Activated T-helper 2 cell treated with anti-CD3 and anti-CD28 coated beads, Interferon-gamma antibody, Interleukin-2, Interleukin-4, amounts not matched to agents 10 μg/mL and 5 μg/mL and 100 μg/mL, durations not matched to agents 14 hours and 24 hours and 36 hours (primary cell): ENCODE data around the gene YARS1. TPM values are rescaled to one million over a fixed set of nuclear protein-coding genes. Genes with fewer than 3 reads are reported as not detected.

Source experiments
- DNase-seq: peaks from one replicate; pipeline ENCODE4 v3.0.0; 2021; ENCODE audit warnings: low spot score
- H3K27ac Mint-ChIP-seq: one replicate; pipeline ENCODE4 v1.8.0; 2021; ENCODE audit warnings: mixed read lengths
- H3K27me3 Mint-ChIP-seq: one replicate; pipeline ENCODE4 v1.8.0; 2021; ENCODE audit warnings: low read depth, mixed read lengths
- H3K36me3 Mint-ChIP-seq: one replicate; pipeline ENCODE4 v1.8.0; 2021; ENCODE audit warnings: low read depth, mixed read lengths
- H3K4me1 Mint-ChIP-seq: one replicate; pipeline ENCODE4 v1.8.0; 2021; ENCODE audit warnings: low read depth, mixed read lengths
- H3K4me3 Mint-ChIP-seq: one replicate; pipeline ENCODE4 v1.8.0; 2021; ENCODE audit warnings: low read depth, mild to moderate bottlenecking, moderate library complexity, mixed read lengths
- H3K9me3 Mint-ChIP-seq: one replicate; pipeline ENCODE4 v1.8.0; 2021; ENCODE audit warnings: mixed read lengths
- intact Hi-C: fragments of 100-400 bp; cut with micrococcal nuclease; formaldehyde crosslinking; loops from one replicate; pipeline ENCODE4 v1.15.1; 2023
- total RNA-seq: library from RNA; stranded (reverse); gene quantifications from 2 replicates; pipeline ENCODE4 v1.2.3, GENCODE V29; 2022

YARS1 gene
- total RNA-seq, 1 donor from 2014 or later, result 155 TPM

DNA sequence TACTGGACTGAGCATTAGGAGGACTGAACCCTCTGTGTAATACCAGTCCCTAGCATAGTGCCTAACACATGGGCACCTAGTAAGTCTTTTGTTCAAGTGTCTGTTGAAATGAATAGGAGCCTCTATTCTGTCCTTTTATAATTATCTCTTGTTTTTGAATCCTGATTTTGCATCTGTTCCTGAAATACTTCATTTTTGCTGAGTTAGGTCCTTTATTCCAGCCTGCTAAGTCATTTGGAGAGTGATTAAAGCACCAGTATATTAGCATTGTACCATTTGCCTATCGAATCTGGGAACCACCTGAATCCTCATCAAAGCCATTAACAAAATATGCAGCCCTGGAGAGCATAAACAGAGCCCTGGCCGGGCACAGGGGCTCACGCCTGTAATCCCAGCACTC lies 32.3 kb downstream of the YARS1 start:
- intact Hi-C loops, result no loop called here
- Mint-ChIP-seq H3K4me1 (no peaks in the 10 kb centered on the region), H3K27me3 (no peaks in the 10 kb centered on the region), H3K27ac (peak overlapping the region; percentile 60), H3K36me3 (peaks cover 62% of the 10 kb centered on the region), H3K4me3 (no peak overlapping the region), H3K9me3 (no peaks in the 10 kb centered on the region)
- DNase-seq, result no peak

DNA sequence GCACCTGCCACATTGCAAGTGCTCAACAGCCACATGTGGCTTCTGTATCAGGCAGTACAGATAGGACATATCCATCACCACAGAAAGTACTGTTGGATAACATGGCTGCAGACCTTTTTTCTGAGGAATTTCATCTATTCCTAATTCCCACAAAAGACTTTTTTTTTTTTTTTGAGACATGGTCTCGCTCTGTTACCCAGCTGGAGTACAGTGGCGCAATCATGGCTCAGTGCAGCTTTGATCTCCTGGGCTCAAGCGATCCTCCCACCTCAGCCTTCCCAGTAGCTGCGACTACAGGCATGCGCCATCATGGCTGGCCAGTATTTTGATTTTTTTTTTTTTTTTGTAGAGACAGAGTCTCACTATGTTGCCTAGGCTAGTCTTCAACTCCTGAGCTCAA lies 33.3 kb downstream of the YARS1 start:
- Mint-ChIP-seq H3K9me3 (no peaks in the 10 kb centered on the region), H3K36me3 (peaks cover 71% of the 10 kb centered on the region), H3K27me3 (no peaks in the 10 kb centered on the region), H3K4me1 (no peaks in the 10 kb centered on the region), H3K4me3 (no peak overlapping the region), H3K27ac (no peak overlapping the region)
- intact Hi-C loops, result no loop called here
- DNase-seq, result no peak

DNA sequence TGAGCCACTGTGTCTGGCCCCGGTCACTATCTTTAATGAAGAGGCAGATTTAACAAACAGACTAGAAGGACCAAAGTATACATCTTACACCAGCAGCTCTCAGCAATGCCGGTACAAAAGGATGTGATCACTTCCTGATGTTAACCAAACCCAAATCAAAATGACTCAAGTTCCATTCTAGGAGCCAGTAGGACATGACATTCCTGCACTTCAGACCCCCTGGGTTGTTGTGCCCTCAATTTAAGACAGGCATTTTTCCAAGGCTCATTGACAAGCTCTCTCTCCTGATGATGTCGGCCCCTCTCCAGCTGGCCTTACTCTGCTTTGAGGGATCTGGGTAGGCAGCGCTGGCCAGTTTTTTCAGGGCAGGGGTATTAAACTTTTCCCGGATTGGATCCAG lies 35.1 kb downstream of the YARS1 start:
- intact Hi-C loops, result no loop called here
- Mint-ChIP-seq H3K27ac (no peak overlapping the region), H3K27me3 (no peaks in the 10 kb centered on the region), H3K36me3 (peaks cover 75% of the 10 kb centered on the region), H3K4me1 (no peaks in the 10 kb centered on the region), H3K9me3 (no peaks in the 10 kb centered on the region), H3K4me3 (no peak overlapping the region)
- DNase-seq, result no peak

DNA sequence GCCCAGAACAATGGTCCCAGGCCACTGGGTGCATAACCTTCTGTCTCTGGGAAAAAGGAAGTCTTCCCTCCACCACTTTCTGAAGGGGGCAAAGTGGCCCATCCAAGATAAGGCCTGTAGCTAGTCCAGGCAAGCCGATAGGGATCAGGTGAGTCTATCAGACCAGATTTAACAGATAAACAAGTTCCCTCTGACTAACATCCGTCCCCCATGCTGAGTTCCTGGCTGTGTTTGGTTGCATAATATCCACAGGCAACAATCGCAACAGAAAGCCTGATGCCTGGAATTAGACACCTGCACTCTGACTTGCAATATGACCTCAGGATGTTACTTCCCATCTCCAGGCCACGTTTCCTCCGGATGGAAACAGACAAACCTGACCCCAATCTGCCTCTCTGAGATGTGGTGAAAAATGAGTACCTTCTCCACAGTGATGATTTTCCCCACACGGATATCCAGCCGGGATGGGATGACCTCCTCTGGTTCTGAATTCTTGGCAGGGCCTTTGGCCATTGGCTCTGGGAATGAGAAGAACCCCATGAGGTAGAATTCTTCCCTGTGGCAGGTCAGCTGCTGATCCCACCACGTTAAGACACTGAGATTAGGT lies 36.4 kb downstream of the YARS1 start:
- no peak for DNase-seq
- no peaks in the 10 kb centered on the region for H3K27me3 Mint-ChIP-seq
- no peaks in the 10 kb centered on the region for H3K9me3 Mint-ChIP-seq
- H3K4me3 Mint-ChIP-seq, result no peak overlapping the region
- H3K36me3 Mint-ChIP-seq, result peaks cover 72% of the 10 kb centered on the region
- no peak overlapping the region for H3K27ac Mint-ChIP-seq
- intact Hi-C loops, result no loop called here
- no peaks in the 10 kb centered on the region for H3K4me1 Mint-ChIP-seq

DNA sequence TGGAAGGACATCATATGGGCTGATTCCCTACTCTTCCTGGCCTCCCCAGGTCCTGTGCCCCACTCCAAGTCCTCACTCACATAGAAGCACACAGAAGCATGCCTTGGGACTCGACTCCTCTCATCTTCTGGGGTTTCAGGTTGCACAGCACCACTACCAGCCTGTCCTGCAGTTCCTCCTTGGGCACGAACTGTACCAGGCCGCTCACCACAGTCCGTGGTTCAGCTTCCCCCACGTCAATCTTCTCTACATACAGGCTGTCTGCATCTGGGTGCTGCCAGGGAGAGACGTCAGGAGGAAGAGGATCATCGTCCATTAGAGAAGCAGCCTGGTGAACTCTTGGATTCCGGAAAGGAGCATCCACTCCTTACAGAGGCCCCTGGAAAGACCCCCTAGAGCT lies 37.2 kb downstream of the YARS1 start:
- Mint-ChIP-seq H3K27ac (no peak overlapping the region), H3K27me3 (no peaks in the 10 kb centered on the region), H3K4me1 (no peaks in the 10 kb centered on the region), H3K9me3 (no peaks in the 10 kb centered on the region), H3K36me3 (peaks cover 72% of the 10 kb centered on the region), H3K4me3 (no peak overlapping the region)
- intact Hi-C loops, result no loop called here
- no peak for DNase-seq

DNA sequence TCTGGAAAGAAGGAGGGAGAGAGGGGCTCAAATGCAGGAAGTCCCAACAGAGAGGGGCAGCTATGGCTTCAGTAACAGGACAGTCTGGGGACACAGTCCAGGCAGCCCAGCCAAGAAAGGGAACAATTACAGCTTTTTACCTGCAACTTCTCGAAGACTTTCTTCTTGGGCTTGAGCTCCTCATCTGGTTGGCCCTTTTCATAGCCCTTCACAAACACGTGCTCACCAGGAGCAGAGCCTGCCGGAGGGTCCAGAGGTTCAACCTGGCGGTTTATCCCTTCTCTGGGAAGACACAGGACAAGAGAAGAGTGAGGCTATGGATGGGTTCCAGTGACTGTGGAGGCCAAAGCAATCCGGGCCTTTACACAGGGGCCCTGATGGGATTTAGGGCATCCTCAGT lies 37.9 kb downstream of the YARS1 start:
- peaks cover 3% of the 10 kb centered on the region for H3K4me1 Mint-ChIP-seq
- H3K27ac Mint-ChIP-seq, result no peak overlapping the region
- no peak for DNase-seq
- H3K27me3 Mint-ChIP-seq, result no peaks in the 10 kb centered on the region
- peaks cover 71% of the 10 kb centered on the region for H3K36me3 Mint-ChIP-seq
- no peaks in the 10 kb centered on the region for H3K9me3 Mint-ChIP-seq
- H3K4me3 Mint-ChIP-seq, result no peak overlapping the region
- intact Hi-C loops, result loop anchor here (10.0 kb wide), 1 partner anchor 254 kb away; no protein-coding TSS in a partner anchor

DNA sequence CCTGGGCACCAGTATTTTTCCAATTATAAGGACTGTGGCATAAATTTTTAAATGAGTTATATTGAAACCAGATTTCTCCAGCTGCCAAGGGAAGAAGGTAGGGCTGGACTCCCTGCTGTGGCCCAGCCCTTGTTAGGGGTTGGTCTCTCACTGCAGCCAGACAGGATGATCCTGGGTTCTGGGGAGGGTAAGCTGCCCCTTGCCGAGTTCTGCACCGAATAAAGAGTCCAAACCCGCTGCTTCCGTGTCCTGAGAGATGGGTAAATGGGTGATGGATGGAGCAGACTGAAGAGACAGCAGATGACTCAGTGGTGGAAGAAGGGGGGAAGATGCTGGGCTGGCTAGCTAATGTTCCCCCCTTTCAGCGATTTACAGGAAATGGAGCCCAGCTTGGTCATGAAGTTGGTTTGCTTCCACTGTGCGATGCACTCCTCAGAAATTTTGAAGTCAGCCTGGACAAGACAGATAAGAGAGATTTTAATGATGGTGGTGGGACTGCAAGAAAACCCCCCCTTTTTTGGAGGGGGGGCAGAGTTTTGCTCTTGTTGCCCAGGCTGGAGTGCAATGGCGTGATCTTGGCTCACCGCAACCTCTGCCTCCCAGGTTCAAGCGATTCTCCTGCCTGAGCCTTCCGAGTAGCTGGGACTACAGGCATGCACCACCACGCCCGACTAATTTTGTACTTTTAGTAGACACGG lies 41.4 kb downstream of the YARS1 start:
- H3K27ac Mint-ChIP-seq, result peak overlapping the region; percentile 51
- H3K36me3 Mint-ChIP-seq, result peaks cover 62% of the 10 kb centered on the region
- peaks cover 5% of the 10 kb centered on the region for H3K4me1 Mint-ChIP-seq
- H3K9me3 Mint-ChIP-seq, result no peaks in the 10 kb centered on the region
- H3K27me3 Mint-ChIP-seq, result no peaks in the 10 kb centered on the region
- DNase-seq, result no peak
- H3K4me3 Mint-ChIP-seq, result no peak overlapping the region
- intact Hi-C loops, result loop anchor here (10.0 kb wide), 1 partner anchor 251 kb away; no protein-coding TSS in a partner anchor

DNA sequence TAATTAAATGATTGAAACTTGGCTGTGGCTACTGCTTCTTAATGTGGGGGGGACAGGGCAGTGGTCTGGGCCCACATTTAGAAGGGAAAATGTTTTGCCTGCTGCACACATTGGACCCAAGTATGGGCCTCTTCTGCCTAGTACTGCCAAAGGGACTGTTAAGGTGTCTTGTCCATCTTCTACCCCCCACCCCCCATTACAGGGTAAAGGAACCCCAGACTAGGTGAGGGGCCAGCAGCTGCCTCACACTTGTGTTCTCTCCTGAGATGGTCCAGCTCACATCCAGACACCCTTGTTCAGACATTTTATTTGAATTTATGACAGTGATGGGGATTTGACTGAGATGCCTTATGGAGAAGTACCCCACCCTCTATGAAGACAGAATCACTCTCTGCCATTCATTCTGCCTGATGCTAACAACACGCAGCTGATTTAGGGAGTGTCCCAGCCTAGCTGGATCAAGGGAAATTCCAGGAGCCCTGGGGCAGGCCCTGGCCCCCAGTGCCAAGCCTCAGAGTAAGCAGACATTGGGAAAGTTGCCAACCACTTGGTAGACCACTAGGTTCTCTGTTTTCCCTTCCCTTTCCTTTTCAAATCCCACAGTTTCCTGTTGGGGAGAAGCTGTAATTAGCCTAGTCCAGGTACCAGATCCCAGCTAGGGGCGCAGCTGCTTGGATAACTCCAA lies 42.1 kb downstream of the YARS1 start:
- Mint-ChIP-seq H3K4me3 (no peak overlapping the region), H3K36me3 (peaks cover 55% of the 10 kb centered on the region)

DNA sequence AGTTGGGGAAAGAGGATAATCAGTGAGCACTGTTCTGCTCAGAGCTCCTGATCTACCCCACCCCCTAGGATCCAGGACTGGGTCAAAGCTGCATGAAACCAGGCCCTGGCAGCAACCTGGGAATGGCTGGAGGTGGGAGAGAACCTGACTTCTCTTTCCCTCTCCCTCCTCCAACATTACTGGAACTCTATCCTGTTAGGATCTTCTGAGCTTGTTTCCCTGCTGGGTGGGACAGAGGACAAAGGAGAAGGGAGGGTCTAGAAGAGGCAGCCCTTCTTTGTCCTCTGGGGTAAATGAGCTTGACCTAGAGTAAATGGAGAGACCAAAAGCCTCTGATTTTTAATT lies 42.7 kb downstream of the YARS1 start:
- Mint-ChIP-seq H3K4me1 (peaks cover 5% of the 10 kb centered on the region), H3K27ac (peak overlapping the region; percentile 65), H3K9me3 (no peaks in the 10 kb centered on the region), H3K4me3 (no peak overlapping the region), H3K27me3 (no peaks in the 10 kb centered on the region), H3K36me3 (peaks cover 48% of the 10 kb centered on the region)
- intact Hi-C loops, result loop anchor here (10.0 kb wide), 1 partner anchor 250 kb away; no protein-coding TSS in a partner anchor
- DNase-seq, result no peak

More for the DNA sequence above, 42.1 kb downstream of the YARS1 start:
- no peaks in the 10 kb centered on the region for H3K27me3 Mint-ChIP-seq
- peaks cover 5% of the 10 kb centered on the region for H3K4me1 Mint-ChIP-seq
- H3K27ac Mint-ChIP-seq, result no peak overlapping the region
- intact Hi-C loops, result loop anchor here (10.0 kb wide), 1 partner anchor 250 kb away; no protein-coding TSS in a partner anchor
- DNase-seq, result no peak
- H3K9me3 Mint-ChIP-seq, result no peaks in the 10 kb centered on the region

DNA sequence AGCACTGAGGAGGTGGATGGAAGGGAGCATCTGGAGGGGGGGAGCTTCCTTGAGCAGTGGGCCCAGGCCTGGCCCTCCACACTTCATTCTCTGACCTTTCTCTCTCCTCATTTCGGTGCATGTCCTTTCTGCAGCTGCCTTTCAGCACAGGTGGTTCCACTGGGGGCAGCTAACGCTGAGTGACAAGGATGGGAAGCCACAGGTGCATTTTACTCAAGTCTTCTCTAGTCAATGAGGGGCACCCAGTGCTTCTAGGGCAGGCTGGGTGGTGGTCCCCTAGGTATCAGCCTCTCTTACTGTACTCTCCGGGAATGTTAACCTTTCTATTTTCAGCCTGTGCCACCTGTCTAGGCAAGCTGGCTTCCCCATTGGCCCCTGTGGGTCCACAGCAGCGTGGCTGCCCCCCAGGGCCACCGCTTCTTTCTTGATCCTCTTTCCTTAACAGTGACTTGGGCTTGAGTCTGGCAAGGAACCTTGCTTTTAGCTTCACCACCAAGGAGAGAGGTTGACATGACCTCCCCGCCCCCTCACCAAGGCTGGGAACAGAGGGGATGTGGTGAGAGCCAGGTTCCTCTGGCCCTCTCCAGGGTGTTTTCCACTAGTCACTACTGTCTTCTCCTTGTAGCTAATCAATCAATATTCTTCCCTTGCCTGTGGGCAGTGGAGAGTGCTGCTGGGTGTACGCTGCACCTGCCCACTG lies 43.2 kb downstream of the YARS1 start:
- intact Hi-C loops, result loop anchor here (1.0 to 10.0 kb wide), 2 partner anchors 62 to 249 kb away; no protein-coding TSS in a partner anchor
- Mint-ChIP-seq H3K4me1 (peaks cover 5% of the 10 kb centered on the region), H3K27ac (peak overlapping the region; percentile 65), H3K36me3 (peaks cover 43% of the 10 kb centered on the region), H3K4me3 (no peak overlapping the region), H3K27me3 (no peaks in the 10 kb centered on the region), H3K9me3 (no peaks in the 10 kb centered on the region)
- DNase-seq, result no peak

DNA sequence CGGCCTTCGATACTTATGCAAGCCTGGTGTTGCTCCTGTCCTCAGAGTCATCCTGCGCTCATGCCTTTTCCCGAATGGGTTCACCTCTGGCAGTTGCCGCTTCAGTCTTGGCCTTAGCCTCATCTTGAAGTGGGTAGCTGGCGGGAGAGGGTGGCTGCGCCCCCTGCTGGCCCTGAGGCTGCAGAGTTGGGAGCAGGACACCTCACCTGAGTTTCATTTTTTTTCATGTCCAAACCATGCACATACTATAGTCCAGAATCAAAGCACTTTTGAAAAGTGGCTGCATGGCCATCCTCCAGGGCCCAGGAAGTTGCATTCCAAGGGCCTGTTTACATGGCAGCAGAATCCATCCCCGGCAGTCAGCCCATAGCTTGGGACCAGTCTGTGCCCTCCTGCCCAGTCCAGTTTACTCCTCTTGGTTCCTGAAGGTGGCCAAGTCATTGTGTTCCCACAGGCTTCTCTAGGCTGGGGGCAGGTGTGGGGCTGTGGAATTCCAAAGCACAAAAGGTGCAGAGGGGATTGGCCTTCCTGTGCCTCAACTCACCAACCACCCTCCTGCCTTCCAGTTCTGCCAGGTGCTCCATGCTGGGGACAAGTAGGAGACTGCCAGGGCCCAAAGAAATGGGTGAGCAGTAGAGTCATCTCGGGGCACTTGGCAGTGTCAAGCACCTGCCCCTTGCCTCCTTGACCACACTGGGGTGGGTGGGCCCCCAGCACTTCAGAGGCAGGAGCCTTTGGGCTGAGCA lies 44.0 kb downstream of the YARS1 start:
- peaks cover 39% of the 10 kb centered on the region for H3K36me3 Mint-ChIP-seq
- H3K4me1 Mint-ChIP-seq, result peaks cover 5% of the 10 kb centered on the region
- DNase-seq, result peak; percentile 63
- no peaks in the 10 kb centered on the region for H3K27me3 Mint-ChIP-seq
- H3K9me3 Mint-ChIP-seq, result no peaks in the 10 kb centered on the region
- no peak overlapping the region for H3K4me3 Mint-ChIP-seq
- H3K27ac Mint-ChIP-seq, result no peak overlapping the region
- intact Hi-C loops, result loop anchor here (1.0 to 10.0 kb wide), 2 partner anchors 61 to 248 kb away; no protein-coding TSS in a partner anchor
